GM21723 (cell line): ENCODE results near the gene RIIAD1.

Experiments used
- ATAC-seq: cut with Tn5 transposase; IDR thresholded peaks from one replicate; pipeline ENCODE4 v1.9.1; 2021; ENCODE audit warnings: mild to moderate bottlenecking, moderate library complexity; ENCODE audit not compliant: unreplicated experiment

RIIAD1 gene

GRCh38 chr1:151710187-151710840, 11.0 kb upstream of the RIIAD1 start:
- ATAC-seq, result no peak

GRCh38 chr1:151711044-151711800, 10.1 kb upstream of the RIIAD1 start:
- ATAC-seq, result no peak

- no peak for ATAC-seq
Observed at GRCh38 chr1:151711951-151712350, 9.4 kb upstream of the RIIAD1 start.

GRCh38 chr1:151713044-151713443, 8.3 kb upstream of the RIIAD1 start:
- no peak for ATAC-seq

- ATAC-seq, result no peak
Observed at GRCh38 chr1:151713874-151714273, 7.4 kb upstream of the RIIAD1 start.

- ATAC-seq, result no peak
Observed at GRCh38 chr1:151714820-151715725, 6.2 kb upstream of the RIIAD1 start.

GRCh38 chr1:151715726-151716404, 5.5 kb upstream of the RIIAD1 start:
- no peak for ATAC-seq

GRCh38 chr1:151716405-151716762, 4.9 kb upstream of the RIIAD1 start:
- ATAC-seq, result no peak

GRCh38 chr1:151716771-151717631, 4.3 kb upstream of the RIIAD1 start, which contains the start of gene CELF3:
CELF3 (minus strand) TSS chr1:151716803; CDS start chr1:151716020, 783 bp downstream.
- ATAC-seq, result no peak

- no peak for ATAC-seq
Observed at GRCh38 chr1:151718011-151718431, 3.3 kb upstream of the RIIAD1 start.

GRCh38 chr1:151718666-151719065, 2.7 kb upstream of the RIIAD1 start:
- ATAC-seq, result no peak

GRCh38 chr1:151720125-151720524, 1.2 kb upstream of the RIIAD1 start:
- no peak for ATAC-seq

- ATAC-seq, result peak; percentile 67
Observed at GRCh38 chr1:151720554-151720953, 768 bp upstream of the RIIAD1 start.

- ATAC-seq, result no peak
Observed at GRCh38 chr1:151721788-151722510, 627 bp downstream of the RIIAD1 start.

GRCh38 chr1:151723726-151724370, 2.5 kb downstream of the RIIAD1 start:
- no peak for ATAC-seq

- no peak for ATAC-seq
Observed at GRCh38 chr1:151728151-151729054, 7.1 kb downstream of the RIIAD1 start.

- ATAC-seq, result no peak
Observed at GRCh38 chr1:151729157-151729965, 8.0 kb downstream of the RIIAD1 start.
